ENCODE data around the gene KIAA1614. TPM values are rescaled to one million over a fixed set of nuclear protein-coding genes. Genes with fewer than 3 reads are reported as not detected.
A peak's percentile ranks its signal among the peaks of the same experiment; 100 is the strongest.

The KIAA1614 gene
- total RNA-seq, 1 donor from 2014 or later, result 6.6 TPM

DNA sequence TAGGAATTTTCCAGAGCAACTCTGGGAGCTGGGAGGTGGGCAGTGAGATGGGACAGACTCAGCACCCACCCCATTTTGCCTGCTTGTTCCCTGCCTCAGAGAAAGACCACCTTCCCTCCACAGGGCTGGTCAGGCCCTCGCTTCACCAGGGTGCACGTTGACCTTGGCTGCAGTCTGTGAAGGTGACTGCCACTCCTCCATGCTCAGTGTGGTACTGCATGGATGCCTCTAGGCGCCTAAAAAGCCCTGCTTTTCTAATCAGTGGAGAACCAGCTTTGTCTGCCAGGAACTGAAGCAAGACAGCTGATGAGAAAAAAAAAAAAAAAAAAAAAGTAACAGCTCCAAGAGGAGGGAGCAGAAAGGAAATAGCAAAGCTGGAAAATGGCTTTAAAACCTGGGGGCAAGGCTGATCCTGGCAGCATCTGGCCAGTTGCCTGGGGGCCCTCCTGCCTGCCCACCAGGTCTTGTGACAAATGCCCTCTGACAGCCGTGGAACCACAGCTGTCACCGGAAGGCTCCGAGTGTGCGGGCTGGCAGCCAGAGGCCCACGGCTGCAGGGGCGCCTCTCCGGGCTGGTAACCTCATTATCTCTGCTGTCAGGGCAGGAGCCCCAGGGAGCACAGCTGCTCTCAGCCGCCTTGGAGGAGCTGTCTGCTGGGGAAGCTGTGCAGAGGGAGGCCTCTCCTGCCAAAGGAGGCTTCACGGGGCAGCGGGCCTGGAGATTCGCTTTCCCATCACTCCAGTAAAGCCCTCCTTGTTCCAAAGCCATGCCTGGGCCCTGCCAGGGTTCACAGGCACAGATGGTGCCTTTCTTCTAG is 13.7 kb downstream of the KIAA1614 start:
- peak overlapping the region; percentile 33 for H3K4me3 Mint-ChIP-seq (ENCODE audit: unreplicated experiment)
- no peaks in the 10 kb centered on the region for H3K27me3 Mint-ChIP-seq (ENCODE audit: unreplicated experiment)
- peak; percentile 95 for DNase-seq (ENCODE audit: extremely low spot score, unreplicated experiment)
- peak overlapping the region; percentile 90 for H3K27ac Mint-ChIP-seq (ENCODE audit: unreplicated experiment)
- peaks cover 69% of the 10 kb centered on the region for H3K4me1 Mint-ChIP-seq (ENCODE audit: unreplicated experiment)
- peaks cover 3% of the 10 kb centered on the region for H3K36me3 Mint-ChIP-seq (ENCODE audit: unreplicated experiment)
- H3K9me3 Mint-ChIP-seq (ENCODE audit: unreplicated experiment), result no peaks in the 10 kb centered on the region
- TF ChIP-seq, protein P1, sequence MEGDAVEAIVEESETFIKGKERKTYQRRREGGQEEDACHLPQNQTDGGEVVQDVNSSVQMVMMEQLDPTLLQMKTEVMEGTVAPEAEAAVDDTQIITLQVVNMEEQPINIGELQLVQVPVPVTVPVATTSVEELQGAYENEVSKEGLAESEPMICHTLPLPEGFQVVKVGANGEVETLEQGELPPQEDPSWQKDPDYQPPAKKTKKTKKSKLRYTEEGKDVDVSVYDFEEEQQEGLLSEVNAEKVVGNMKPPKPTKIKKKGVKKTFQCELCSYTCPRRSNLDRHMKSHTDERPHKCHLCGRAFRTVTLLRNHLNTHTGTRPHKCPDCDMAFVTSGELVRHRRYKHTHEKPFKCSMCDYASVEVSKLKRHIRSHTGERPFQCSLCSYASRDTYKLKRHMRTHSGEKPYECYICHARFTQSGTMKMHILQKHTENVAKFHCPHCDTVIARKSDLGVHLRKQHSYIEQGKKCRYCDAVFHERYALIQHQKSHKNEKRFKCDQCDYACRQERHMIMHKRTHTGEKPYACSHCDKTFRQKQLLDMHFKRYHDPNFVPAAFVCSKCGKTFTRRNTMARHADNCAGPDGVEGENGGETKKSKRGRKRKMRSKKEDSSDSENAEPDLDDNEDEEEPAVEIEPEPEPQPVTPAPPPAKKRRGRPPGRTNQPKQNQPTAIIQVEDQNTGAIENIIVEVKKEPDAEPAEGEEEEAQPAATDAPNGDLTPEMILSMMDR (IDR thresholded peaks at IDR 0.05), result no peak

DNA sequence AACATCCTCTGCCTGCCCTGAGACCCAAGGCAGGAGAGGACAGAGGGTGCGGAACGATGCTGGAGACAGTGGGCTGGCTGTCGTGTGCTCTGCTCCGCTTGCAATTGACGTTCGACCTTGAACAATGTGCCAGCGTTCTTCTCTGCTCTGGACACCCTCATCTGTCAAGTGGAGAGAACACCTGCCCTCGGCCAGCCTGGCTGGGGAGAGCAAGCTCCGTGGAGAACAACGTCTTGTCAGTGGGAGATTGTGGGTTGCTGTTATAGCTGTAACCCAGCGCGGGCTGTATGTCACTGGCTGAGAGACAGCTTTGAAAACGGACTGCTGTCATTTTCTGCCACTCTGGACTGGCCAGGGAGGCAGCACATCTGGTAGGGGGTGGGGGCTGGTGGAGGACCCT is 14.7 kb downstream of the KIAA1614 start:
- Mint-ChIP-seq H3K4me1 (ENCODE audit: unreplicated experiment) (peaks cover 59% of the 10 kb centered on the region), H3K4me3 (ENCODE audit: unreplicated experiment) (no peak overlapping the region), H3K27ac (ENCODE audit: unreplicated experiment) (peak overlapping the region; percentile 90), H3K9me3 (ENCODE audit: unreplicated experiment) (no peaks in the 10 kb centered on the region), H3K36me3 (ENCODE audit: unreplicated experiment) (peaks cover 3% of the 10 kb centered on the region), H3K27me3 (ENCODE audit: unreplicated experiment) (no peaks in the 10 kb centered on the region)
- TF ChIP-seq, protein P1 (IDR thresholded peaks at IDR 0.05), result no peak
- DNase-seq (ENCODE audit: extremely low spot score, unreplicated experiment), result no peak

DNA sequence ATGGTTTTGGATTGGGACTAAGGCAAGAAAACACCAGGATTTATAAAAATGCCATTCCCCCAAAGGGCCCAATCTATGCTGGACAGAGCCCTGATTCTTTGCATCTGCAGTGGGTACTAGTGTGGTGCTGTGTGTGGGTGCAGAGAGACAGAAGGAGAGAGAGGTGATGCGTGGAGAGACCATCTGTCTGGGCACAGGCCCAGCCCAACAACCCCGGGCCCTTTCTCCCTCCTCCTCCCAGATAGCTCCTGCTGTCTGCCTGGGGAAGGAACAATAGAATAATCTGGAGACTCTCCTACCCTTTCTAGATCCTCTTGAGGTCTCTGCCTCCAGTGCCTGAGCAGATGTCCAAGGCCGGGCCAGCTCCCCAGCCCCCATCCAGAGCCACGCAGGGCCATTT is 15.1 kb downstream of the KIAA1614 start:
- no peak overlapping the region for H3K4me3 Mint-ChIP-seq (ENCODE audit: unreplicated experiment)
- H3K27me3 Mint-ChIP-seq (ENCODE audit: unreplicated experiment), result no peaks in the 10 kb centered on the region
- H3K36me3 Mint-ChIP-seq (ENCODE audit: unreplicated experiment), result peaks cover 3% of the 10 kb centered on the region
- DNase-seq (ENCODE audit: extremely low spot score, unreplicated experiment), result no peak
- H3K9me3 Mint-ChIP-seq (ENCODE audit: unreplicated experiment), result no peaks in the 10 kb centered on the region
- H3K27ac Mint-ChIP-seq (ENCODE audit: unreplicated experiment), result peak overlapping the region; percentile 34
- H3K4me1 Mint-ChIP-seq (ENCODE audit: unreplicated experiment), result peaks cover 54% of the 10 kb centered on the region
- TF ChIP-seq, protein P1 (IDR thresholded peaks at IDR 0.05), result no peak

DNA sequence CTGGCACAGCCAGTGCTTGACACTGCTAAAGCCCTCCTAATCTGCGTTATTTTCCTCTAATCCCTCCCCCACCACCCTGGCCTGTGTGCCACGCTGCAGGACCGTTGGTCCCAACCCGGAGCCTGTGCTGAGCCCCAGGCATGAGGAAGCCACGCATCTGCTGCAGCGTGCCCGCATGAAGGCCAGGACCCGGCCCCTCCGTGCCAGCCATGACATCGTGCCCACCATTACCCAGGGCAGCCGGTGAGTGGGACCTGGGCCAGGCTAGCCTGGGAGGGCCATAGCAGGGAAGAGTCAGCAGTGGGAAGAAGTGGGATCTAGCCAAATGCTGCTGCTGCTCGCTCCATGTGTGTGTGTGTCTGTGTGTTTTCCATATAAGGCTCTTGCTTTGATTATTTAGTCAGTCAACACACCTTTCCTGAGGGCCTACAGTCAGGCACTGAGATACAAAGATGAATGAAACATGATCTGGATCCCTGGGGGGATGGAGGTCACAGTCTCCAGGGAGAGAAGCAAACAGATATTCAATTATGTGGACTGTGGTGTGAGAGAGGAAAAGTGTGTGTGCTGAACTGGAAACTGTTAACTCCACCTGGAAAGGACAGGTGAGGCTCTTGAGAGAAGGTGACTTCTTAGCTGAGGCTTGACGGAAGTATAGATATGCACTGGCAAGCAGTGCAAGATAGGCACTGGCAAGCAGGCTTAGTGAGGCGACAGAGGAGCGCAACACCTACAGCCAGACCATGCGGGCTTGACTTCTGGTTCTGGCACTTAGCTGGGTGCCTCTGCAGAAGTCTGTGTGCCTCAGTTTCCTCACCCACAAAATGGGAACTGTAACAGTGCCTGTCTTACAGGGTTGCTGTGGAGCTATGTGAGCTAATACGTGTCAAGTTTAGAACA is 15.9 kb downstream of the KIAA1614 start:
- Mint-ChIP-seq H3K27me3 (ENCODE audit: unreplicated experiment) (no peaks in the 10 kb centered on the region), H3K9me3 (ENCODE audit: unreplicated experiment) (no peaks in the 10 kb centered on the region), H3K36me3 (ENCODE audit: unreplicated experiment) (peaks cover 4% of the 10 kb centered on the region), H3K4me1 (ENCODE audit: unreplicated experiment) (peaks cover 47% of the 10 kb centered on the region), H3K4me3 (ENCODE audit: unreplicated experiment) (no peak overlapping the region), H3K27ac (ENCODE audit: unreplicated experiment) (peak overlapping the region; percentile 60)
- DNase-seq (ENCODE audit: extremely low spot score, unreplicated experiment), result no peak
- TF ChIP-seq, protein P1 (IDR thresholded peaks at IDR 0.05), result no peak

DNA sequence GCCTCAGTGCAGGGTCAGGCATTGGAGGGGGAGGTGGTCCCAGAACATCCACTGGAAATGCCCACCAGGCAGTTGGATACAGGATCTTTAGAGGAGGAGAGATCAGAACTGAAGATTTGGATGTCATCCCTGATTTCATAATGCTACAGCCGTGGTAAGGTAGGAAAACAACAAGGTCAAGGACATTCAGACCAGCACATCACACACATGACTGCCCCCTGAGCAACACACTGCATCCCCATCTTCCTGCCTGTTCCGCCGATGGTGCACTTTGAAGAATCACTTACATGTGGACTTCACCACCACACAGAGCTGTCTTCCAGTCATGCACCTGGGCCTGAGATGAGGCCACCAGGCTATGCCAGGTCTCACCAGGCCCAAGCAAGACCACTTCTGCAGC is 16.7 kb downstream of the KIAA1614 start:
- TF ChIP-seq, protein P1 (IDR thresholded peaks at IDR 0.05), result no peak
- no peaks in the 10 kb centered on the region for H3K9me3 Mint-ChIP-seq (ENCODE audit: unreplicated experiment)
- H3K4me1 Mint-ChIP-seq (ENCODE audit: unreplicated experiment), result peaks cover 39% of the 10 kb centered on the region
- DNase-seq (ENCODE audit: extremely low spot score, unreplicated experiment), result no peak
- peaks cover 4% of the 10 kb centered on the region for H3K36me3 Mint-ChIP-seq (ENCODE audit: unreplicated experiment)
- H3K27me3 Mint-ChIP-seq (ENCODE audit: unreplicated experiment), result no peaks in the 10 kb centered on the region
- H3K4me3 Mint-ChIP-seq (ENCODE audit: unreplicated experiment), result no peak overlapping the region
- H3K27ac Mint-ChIP-seq (ENCODE audit: unreplicated experiment), result no peak overlapping the region
